PC-9 (cell line): ENCODE measurements around the gene RAB31.

Experiments used
- CTCF ChIP-seq: fragments of 200-600 bp; sonication (generic); conservative IDR thresholded peaks from 2 replicates; pipeline ENCODE4 v1.6.1; 2017; ENCODE audit warnings: mixed run types, antibody characterized with exemption, mild to moderate bottlenecking, moderate library complexity
- EZH2 ChIP-seq: fragments of 200-600 bp; sonication (generic); IDR thresholded peaks from 2 replicates; pipeline ENCODE4 v1.8.0; 2017; ENCODE audit warnings: antibody characterized with exemption, low read depth

GRCh38 chr18:9825571-9826073 is 117.5 kb downstream of the RAB31 start:
- TF ChIP-seq CTCF, result no peak
- no peak for TF ChIP-seq EZH2
